ENCODE results near the gene MYOM1.

MYOM1 gene

DNA sequence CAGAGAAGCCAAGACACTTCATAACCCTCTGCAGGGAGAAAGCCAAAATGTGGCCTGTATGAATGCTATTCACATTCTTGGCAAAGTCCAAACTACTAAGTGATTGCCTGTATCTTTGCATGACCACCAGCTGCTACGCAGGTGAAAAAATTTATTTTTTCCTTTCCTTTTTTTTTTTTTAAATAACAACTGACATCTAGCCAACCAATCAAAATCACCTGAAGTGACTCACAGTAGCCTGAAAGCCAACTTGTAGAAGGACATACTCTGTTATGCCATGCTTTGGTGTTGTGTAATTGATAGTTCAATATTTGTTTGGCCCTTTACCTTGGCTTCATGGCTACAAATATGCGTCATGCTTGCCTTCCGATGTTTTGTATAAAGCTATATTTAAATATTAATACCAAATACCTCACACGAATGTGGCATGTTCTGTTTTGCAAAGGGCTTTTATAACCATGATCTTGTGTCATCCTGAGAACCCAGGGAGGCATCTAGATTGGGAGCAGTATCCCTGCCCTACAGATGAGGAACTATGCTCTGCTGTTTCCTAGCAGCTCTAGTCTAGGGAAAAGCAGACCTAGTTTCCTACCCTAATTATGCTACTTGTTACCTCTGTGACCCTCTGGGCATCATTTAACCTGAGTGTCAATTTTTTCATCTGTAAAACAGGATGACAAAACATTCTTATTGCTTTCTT lies 102.1 kb downstream of the MYOM1 start:
- no peak for DNase-seq (ENCODE audit: low spot score)

- DNase-seq (ENCODE audit: low spot score), result no peak
These were observed 104.2 kb downstream of the MYOM1 start for GRCh38 chr18:3115447-3116030.

- no peak for DNase-seq (ENCODE audit: low spot score)
These were observed 105.3 kb downstream of the MYOM1 start for GRCh38 chr18:3114451-3114850.

- no peak for DNase-seq (ENCODE audit: low spot score)
These were observed 105.7 kb downstream of the MYOM1 start for GRCh38 chr18:3114026-3114425.

- DNase-seq (ENCODE audit: low spot score), result no peak
These were observed 108.1 kb downstream of the MYOM1 start for GRCh38 chr18:3111523-3112240.

- DNase-seq (ENCODE audit: low spot score), result no peak
These were observed 109.6 kb downstream of the MYOM1 start for GRCh38 chr18:3110034-3110752.

DNA sequence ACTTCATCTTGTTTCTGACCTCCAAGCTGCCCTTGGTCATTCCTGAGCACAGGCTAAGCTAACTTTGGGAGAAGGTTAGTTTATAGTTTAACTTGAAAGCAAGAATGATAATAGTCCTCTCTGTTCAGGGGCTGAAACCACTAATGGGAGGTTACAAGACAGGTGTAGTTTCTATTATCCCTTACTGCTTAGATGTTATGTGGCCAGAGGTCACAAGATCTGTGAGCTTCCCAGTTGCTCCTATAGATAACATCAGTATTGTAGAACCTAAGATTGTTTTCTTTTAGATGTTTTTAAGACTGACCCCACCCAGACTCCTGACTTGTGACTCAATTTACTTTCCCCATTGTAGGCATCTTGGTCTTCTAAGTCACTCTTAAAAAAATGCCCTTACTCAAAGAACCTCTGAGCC lies 112.0 kb downstream of the MYOM1 start:
- no peak for DNase-seq (ENCODE audit: low spot score)

DNA sequence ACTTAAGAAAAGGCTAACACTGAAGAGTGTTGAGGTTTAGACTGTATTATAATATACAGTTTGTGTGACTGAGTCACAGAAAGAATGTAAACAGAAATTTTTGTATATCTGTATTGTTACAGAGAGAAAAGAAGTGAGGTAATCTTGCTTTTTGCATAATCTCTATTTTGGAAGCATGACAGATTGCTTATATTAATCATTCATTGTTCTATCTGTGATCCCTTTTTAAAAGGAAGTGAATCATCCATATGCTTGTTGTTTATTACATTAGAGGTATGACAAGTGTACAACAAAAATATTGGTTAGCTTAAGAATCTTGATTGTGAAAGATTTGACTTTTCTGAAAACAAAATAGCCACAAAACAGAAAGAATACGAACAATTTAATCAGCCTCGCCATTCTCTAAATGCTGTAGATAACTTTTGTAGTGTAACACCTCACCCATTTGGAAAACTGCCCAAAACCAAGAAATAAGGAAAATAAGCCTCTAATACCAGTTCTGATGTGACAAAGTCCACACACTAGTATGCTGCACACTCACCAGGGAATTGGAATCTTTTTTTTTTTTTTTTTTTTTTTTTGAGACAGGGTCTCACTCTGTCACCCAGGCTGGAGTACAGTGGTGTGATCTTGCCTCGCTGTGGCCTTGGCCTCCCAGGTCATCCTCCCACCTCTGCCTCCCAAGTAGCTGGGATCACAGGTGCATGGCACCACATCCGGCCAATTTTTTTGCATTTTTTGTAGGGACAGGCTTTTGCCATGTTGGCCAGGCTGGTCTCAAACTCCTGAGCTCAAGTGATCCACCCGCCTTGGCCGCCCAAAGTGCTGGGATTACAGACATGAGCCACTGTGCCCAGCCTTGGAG lies 115.3 kb downstream of the MYOM1 start:
- DNase-seq (ENCODE audit: low spot score), result peak; percentile 42

DNA sequence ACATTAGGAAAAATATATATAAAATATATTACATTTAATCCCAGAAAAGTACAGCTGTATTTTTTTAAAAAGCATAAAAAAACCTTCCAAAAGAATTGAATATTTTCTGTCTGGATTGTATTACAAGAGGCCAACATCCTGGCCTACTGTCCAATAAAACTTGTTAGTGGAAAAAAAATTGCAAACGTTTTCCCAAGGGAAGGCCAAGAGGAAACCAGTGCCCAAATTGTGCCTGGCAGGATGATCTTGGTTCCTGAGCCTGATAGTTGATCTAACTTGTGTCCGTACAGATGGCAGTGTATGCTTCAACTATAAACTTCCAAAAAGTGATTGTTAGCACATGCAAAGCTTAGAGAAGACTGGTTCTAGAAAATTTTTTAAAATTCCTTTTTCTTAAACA lies 116.2 kb downstream of the MYOM1 start:
- no peak for DNase-seq (ENCODE audit: low spot score)

DNA sequence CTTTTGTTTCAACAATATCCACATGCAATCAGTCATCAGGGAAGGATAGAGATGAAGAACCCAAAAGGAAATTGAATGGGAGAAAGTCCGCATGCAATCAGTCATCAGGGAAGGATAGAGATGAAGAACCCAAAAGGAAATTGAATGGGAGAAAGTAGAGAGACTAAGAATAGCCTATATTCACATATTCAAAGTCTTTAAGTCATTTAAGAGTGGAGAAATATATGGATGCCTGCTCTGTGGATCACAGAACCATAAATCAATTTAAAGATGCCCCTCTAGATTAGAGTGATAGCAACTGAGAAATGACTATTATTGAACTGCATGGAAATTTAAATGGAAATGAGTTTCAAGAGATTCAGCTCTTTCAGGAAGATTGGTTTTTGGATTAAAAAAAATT lies 116.8 kb downstream of the MYOM1 start:
- DNase-seq (ENCODE audit: low spot score), result no peak

GRCh38 chr18:3100498-3101132 lies 119.2 kb downstream of the MYOM1 start:
- DNase-seq (ENCODE audit: low spot score), result no peak

DNA sequence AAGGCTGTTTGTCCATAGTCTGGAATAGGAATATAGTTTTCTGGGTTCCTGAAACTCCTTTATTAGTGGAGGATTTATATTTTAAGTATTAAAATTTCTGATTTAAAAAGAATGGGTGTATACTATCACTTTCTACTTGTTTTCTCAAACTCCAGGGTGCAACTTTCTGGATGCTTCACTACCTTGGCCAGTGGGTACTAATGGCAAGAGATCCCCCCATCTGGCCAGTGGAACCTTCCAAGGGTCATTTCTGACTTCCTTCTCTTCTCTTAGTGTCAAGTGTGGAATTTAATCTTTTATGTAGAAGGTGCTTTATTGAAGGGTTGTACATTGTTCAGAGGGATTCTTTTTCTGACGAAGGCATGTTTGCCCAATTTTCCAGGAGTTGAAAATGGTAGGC lies 120.4 kb downstream of the MYOM1 start:
- no peak for DNase-seq (ENCODE audit: low spot score)

DNA sequence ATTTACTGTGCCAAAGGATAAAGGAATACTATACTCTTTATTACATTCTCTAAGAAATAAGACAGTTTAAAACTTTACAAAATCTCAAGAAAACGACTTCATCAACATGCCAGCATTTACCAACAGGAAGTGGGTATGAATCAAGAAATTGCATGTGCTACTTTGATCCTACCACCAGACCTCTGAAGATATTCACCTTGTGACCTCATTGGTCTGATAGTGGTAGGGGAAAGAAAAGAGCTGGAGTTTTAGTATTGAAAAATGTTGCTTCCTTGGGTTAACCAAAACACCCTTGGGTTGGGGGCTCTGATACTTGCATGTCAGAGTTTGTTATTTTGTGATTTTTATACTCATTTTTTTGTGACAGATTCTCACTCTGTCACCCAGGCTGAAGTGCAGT lies 122.7 kb downstream of the MYOM1 start:
- no peak for DNase-seq (ENCODE audit: low spot score)

- DNase-seq (ENCODE audit: low spot score), result no peak
These were observed 123.8 kb downstream of the MYOM1 start for GRCh38 chr18:3095921-3096320.

- no peak for DNase-seq (ENCODE audit: low spot score)
These were observed 125.5 kb downstream of the MYOM1 start for GRCh38 chr18:3094338-3094684.

GRCh38 chr18:3093624-3094337 lies 126.0 kb downstream of the MYOM1 start:
- no peak for DNase-seq (ENCODE audit: low spot score)

DNA sequence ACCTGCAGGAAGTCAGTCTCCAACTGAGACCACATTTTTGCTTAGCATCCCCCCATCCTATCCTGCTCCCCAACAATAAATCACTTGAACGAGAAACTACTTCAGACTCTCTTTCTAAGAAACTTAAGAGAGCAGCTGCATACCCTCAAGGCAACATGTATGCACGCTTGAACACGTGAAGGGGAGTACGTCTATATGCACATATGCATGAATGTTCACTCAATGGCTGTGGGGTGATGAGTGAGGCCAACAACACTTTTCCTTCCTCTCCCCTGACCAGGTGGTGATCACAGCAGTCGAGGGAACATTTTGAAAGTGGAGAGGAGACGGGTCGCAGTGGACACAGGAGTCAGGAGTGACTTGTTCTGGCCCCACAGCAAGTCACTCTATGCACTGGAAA lies 127.0 kb downstream of the MYOM1 start:
- DNase-seq (ENCODE audit: low spot score), result no peak

GRCh38 chr18:3089579-3089978 lies 130.2 kb downstream of the MYOM1 start:
- DNase-seq (ENCODE audit: low spot score), result no peak

DNA sequence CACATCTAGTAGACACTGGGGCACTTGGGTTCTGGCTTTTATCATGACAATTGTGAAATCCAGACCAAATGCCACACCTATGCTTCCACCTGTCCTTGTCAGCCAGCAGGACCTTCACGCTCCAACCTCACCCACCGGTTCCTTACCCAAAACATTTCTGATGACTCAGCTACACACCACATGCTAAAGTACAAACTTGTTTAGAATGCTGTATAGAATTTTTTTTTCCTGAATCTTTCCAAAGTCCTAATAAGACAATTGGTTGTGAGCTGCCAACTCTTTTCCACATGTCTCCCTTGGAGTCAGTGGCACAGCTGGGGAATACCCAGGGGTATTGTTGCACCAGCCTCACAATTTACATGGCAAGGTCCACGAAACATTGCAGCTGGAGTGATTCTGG lies 131.3 kb downstream of the MYOM1 start:
- DNase-seq (ENCODE audit: low spot score), result no peak

DNA sequence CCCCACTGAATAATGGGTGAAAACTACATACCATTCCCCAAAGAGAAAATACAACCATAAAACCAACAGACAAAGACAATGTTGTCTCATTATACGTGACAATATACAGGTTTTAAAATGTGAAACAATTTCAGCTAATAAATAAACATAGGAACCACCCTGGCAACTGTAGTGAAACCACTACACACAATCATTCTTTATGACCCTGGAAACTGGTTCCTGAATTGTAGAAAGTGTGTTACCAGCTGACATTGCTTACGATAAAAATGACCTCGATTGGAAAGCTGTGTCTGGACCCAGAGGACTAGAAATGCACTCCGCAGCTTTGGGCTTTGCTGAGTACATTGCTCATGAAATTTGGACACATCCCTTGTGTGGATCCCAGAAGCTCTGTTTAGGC lies 132.9 kb downstream of the MYOM1 start:
- no peak for DNase-seq (ENCODE audit: low spot score)

DNA sequence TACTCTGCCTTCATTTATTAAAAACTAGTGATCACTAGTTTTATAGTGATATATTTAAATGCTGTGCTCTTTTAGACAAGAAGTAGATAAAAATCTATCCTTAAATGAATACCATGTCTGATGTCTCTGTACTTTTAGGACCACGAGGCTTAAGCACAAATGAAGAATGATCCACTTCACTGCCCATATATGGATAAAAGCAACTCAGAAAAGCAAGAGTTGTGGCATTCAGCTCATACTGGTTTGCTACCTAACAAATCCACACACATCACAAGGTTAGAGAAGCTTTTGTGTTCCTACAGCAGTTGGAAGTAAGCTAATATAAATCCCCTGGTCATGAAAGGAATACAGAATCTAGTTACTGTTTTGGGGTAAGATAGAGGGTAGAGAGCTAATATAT lies 134.2 kb downstream of the MYOM1 start:
- DNase-seq (ENCODE audit: low spot score), result no peak
